Activated effector memory CD4-positive, alpha-beta T cell treated with anti-CD3 and anti-CD28 coated beads, Interleukin-2, amount 50 U/mL, for 16 hours (primary cell): ENCODE measurements around the gene EGF.
A peak's percentile ranks its signal among the peaks of the same experiment; 100 is the strongest.

Experiments used
- DNase-seq: peaks from one replicate; pipeline ENCODE4 v3.0.0-alpha.2; 2020

The EGF gene

DNA sequence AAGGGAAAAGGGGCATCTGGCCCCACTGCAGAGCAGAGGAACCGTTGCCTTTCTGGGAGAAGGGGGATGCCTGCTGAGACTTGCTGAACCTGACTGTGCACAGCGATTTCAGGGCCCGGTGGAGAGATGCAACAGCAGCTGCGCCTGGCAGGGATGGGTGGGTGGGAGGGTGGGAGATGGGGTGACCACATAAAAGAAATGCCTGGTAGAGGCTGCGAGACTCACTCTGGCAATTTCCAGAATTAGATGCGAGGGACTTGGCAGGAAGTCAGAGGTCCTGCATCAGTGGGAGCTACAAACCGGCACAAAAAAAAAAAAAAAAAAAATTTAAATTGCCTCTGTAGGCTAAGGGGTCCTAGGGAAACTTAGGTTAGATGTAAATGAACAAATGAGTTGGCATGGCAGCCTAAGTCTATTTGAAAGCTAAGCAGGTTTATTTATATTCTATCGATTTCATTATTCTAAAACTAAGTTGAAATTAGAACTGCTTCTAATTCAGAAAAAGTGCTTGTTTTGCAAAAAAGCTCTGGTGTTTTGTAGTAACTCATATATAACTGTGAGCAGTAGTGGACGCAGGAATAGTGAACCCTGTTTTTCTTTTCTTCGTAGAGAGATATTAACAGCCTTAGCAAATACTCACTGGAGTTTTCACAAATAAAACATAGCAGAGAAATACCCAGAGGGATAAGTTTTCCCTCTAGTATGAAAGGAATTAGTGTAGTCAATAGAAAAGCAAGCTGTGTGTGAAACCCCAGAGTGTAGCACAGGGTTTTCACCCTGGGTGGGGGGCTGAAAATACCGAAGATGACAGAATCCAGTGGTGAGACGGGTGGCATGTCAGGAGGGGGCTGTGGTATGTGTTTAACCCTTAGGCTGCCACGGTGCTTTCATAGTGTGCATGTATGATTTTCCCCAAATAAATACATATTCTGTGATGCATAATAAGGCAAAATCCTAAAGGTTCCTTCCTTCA is 130.1 kb downstream of the EGF start:
- no peak for DNase-seq

- DNase-seq: no peak
Observed at GRCh38 chr4:110046588-110047049, 133.9 kb downstream of the EGF start.

GRCh38 chr4:110049951-110050925 is 137.6 kb downstream of the EGF start:
- DNase-seq: peak; percentile 75

DNA sequence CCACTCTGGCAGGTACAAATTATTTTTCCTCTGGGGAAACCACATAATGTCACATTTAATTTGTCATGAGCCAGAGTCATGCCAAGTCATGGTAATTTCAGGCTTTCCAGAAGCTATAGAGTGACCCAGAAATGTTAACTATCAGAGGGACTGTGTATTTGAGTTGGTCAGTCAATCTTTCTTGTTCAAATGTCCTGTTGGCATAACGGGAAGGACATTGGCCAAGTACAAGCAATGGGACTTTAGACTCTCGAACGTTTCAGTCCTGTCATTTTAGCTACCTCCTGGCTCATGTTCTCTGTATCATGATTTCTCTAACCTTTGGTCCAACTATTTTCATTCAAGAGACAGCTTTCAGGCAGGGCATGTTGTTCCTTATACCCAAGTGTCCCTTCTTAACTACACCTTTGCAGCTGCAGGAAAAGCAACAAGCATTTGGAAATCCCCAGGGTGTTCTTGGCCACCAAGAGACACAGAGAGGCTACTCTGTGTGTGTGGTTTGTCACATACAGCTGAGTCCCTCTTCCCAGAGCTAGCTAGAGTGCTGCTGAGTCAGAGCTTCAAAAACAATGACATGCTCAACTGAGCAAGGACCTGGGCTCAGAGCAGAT is 142.6 kb downstream of the EGF start:
- no peak for DNase-seq

DNA sequence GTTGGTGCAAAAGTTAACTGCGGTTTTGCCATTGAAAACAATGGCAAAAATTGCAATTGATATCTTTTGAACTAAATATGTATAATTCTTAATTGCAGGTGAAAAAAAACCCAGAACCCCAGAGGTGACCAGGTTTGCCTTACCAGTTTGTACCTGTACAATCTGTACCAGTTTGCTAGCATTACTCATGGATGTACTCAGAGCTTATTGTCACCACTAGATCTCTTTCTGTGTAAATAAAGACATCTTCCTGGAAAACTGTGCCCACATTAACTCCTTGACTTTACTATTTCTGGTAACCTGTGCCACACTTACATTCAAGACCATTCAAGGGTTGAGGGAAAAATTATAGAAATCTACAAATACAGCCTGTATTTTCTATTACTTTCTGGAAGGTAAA is 146.0 kb downstream of the EGF start:
- no peak for DNase-seq

DNA sequence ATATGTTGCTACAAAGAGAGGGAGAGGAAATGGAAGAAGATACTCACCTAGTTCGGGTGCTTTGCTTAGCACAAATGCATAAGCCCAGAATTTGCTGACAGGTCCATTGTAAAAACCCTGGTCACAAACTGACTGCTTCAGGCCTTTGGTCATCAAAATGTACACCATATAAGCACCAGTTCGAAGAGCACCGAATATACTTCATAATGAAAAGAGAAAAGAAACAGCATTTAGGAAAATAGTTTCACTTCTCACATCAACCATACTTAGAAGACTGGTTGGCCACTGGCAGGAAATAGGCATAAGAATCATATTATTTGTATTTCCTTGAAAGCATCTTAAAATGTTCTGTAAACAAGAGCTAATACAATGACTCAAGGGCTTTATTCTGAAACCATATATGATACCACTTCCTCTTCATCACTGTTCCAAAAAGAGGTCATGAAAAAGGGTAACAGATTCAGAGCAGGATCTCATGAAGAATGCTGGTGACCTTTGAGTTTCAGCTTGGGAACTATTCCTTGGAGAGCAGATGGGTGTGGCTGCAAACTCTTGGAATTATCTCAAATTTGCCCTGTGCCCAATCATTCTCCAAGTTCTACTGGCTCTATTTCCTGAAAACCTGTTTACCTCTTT is 147.0 kb downstream of the EGF start:
- no peak for DNase-seq

DNA sequence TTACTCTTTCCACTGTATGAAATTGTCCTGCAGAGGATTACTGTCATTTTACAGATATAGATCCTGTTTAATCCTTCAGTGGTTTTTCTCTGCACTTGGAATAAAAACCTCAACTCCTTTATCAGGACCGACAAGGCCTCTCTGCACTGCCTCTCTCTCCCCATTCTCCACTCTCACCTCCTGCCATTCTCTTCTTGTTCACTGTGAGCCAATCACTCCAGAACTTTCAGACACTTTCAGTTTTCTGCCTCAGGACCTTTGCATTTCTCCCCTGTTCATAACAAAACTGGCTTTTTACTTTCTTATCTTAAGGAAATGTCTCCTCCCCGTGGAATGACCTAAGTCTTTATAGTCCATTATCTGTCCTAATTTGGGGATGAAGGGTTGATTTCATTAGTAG is 148.4 kb downstream of the EGF start:
- no peak for DNase-seq
